Measurements from ENCODE around the gene LRRC17.

The LRRC17 gene

GRCh38 chr7:102869195-102869594, 43.6 kb upstream of the LRRC17 start:
- TF ChIP-seq CTCF (IDR thresholded peaks at IDR 0.05; ENCODE audit: borderline replicate concordance, extremely low read depth, low read length, poor library complexity, severe bottlenecking) = no peak
- no peak for TF ChIP-seq EZH2 (IDR thresholded peaks at IDR 0.05; ENCODE audit: borderline replicate concordance, low read depth, low read length, severe bottlenecking)
- H3K27ac ChIP-seq (ENCODE audit: low read length) = no peak overlapping the region
- H3K4me3 ChIP-seq (ENCODE audit: low read depth in 1 of 2, low read length in 2 of 2) = no peak overlapping the region
- H3K27me3 ChIP-seq (ENCODE audit: insufficient read depth, low read length, poor library complexity) = no peaks in the 10 kb centered on the region
- ATAC-seq (ENCODE audit: insufficient read depth, low read depth) = no peak
- no peaks in the 10 kb centered on the region for H3K79me2 ChIP-seq (ENCODE audit: insufficient read depth, low read length)
- no peak overlapping the region for H2AFZ ChIP-seq (ENCODE audit: low read depth, low read length)
- no peak overlapping the region for H3K4me2 ChIP-seq (ENCODE audit: insufficient read depth, low read length)
- no peak for DNase-seq
- no peaks in the 10 kb centered on the region for H4K20me1 ChIP-seq (ENCODE audit: insufficient read depth, low read length)
- H3K4me1 ChIP-seq (ENCODE audit: insufficient read depth, low read length) = no peaks in the 10 kb centered on the region
- H3K36me3 ChIP-seq (ENCODE audit: insufficient read depth, low read length) = no peaks in the 10 kb centered on the region
- H3K9me3 ChIP-seq (ENCODE audit: insufficient read depth, low read length, severe bottlenecking) = no peaks in the 10 kb centered on the region
- no peak overlapping the region for H3K9ac ChIP-seq (ENCODE audit: low read depth, low read length)

GRCh38 chr7:102872460-102872859, 40.3 kb upstream of the LRRC17 start:
- no peaks in the 10 kb centered on the region for H3K4me1 ChIP-seq (ENCODE audit: insufficient read depth, low read length)
- no peaks in the 10 kb centered on the region for H3K36me3 ChIP-seq (ENCODE audit: insufficient read depth, low read length)
- H3K27me3 ChIP-seq (ENCODE audit: insufficient read depth, low read length, poor library complexity) = peaks cover 6% of the 10 kb centered on the region
- no peak for TF ChIP-seq EZH2 (IDR thresholded peaks at IDR 0.05; ENCODE audit: borderline replicate concordance, low read depth, low read length, severe bottlenecking)
- TF ChIP-seq CTCF (IDR thresholded peaks at IDR 0.05; ENCODE audit: borderline replicate concordance, extremely low read depth, low read length, poor library complexity, severe bottlenecking) = no peak
- H3K27ac ChIP-seq (ENCODE audit: low read length) = no peak overlapping the region
- no peak overlapping the region for H3K4me2 ChIP-seq (ENCODE audit: insufficient read depth, low read length)
- H4K20me1 ChIP-seq (ENCODE audit: insufficient read depth, low read length) = no peaks in the 10 kb centered on the region
- no peak overlapping the region for H3K9ac ChIP-seq (ENCODE audit: low read depth, low read length)
- H3K79me2 ChIP-seq (ENCODE audit: insufficient read depth, low read length) = no peaks in the 10 kb centered on the region
- no peak overlapping the region for H3K4me3 ChIP-seq (ENCODE audit: low read depth in 1 of 2, low read length in 2 of 2)
- DNase-seq = no peak
- no peak overlapping the region for H2AFZ ChIP-seq (ENCODE audit: low read depth, low read length)
- no peak for ATAC-seq (ENCODE audit: insufficient read depth, low read depth)
- H3K9me3 ChIP-seq (ENCODE audit: insufficient read depth, low read length, severe bottlenecking) = no peaks in the 10 kb centered on the region

- Histone ChIP-seq H3K9me3 (ENCODE audit: insufficient read depth, low read length, severe bottlenecking) (no peaks in the 10 kb centered on the region), H3K4me3 (ENCODE audit: low read depth in 1 of 2, low read length in 2 of 2) (no peak overlapping the region), H3K9ac (ENCODE audit: low read depth, low read length) (no peak overlapping the region), H3K27ac (ENCODE audit: low read length) (no peak overlapping the region), H2AFZ (ENCODE audit: low read depth, low read length) (no peak overlapping the region), H3K79me2 (ENCODE audit: insufficient read depth, low read length) (no peaks in the 10 kb centered on the region), H3K4me1 (ENCODE audit: insufficient read depth, low read length) (no peaks in the 10 kb centered on the region), H3K27me3 (ENCODE audit: insufficient read depth, low read length, poor library complexity) (peaks cover 10% of the 10 kb centered on the region), H3K4me2 (ENCODE audit: insufficient read depth, low read length) (no peak overlapping the region), H3K36me3 (ENCODE audit: insufficient read depth, low read length) (no peaks in the 10 kb centered on the region), H4K20me1 (ENCODE audit: insufficient read depth, low read length) (no peaks in the 10 kb centered on the region)
- DNase-seq (no peak), ATAC-seq (ENCODE audit: insufficient read depth, low read depth) (no peak)
- TF ChIP-seq CTCF (IDR thresholded peaks at IDR 0.05; ENCODE audit: borderline replicate concordance, extremely low read depth, low read length, poor library complexity, severe bottlenecking) = no peak
- TF ChIP-seq EZH2 (IDR thresholded peaks at IDR 0.05; ENCODE audit: borderline replicate concordance, low read depth, low read length, severe bottlenecking) = no peak
Measured at GRCh38 chr7:102873470-102874165, 39.2 kb upstream of the LRRC17 start.
